HG02798 (cell line): ENCODE measurements around the gene SGMS1.

Experiments
- ATAC-seq: cut with Tn5 transposase; IDR thresholded peaks from one replicate; pipeline ENCODE4 v1.9.1; 2021; ENCODE audit warnings: mild to moderate bottlenecking; ENCODE audit not compliant: unreplicated experiment, poor library complexity

Gene SGMS1

GRCh38 chr10:50636618-50637579 lies 13.1 kb upstream of the SGMS1 start:
- ATAC-seq = peak; percentile 91

GRCh38 chr10:50635286-50635685 lies 11.5 kb upstream of the SGMS1 start:
- no peak for ATAC-seq

GRCh38 chr10:50634479-50634878 lies 10.7 kb upstream of the SGMS1 start:
- no peak for ATAC-seq

- no peak for ATAC-seq
These were observed 7.3 kb upstream of the SGMS1 start for GRCh38 chr10:50631052-50631451.

- ATAC-seq = no peak
These were observed 5.9 kb upstream of the SGMS1 start for GRCh38 chr10:50629495-50630122.

GRCh38 chr10:50627896-50628295 lies 4.1 kb upstream of the SGMS1 start:
- no peak for ATAC-seq

GRCh38 chr10:50627443-50627842 lies 3.7 kb upstream of the SGMS1 start:
- ATAC-seq = no peak

- ATAC-seq = no peak
These were observed 1.9 kb upstream of the SGMS1 start for GRCh38 chr10:50625649-50626132.

GRCh38 chr10:50624866-50625501 lies 1.2 kb upstream of the SGMS1 start:
- ATAC-seq = peak; percentile 56

GRCh38 chr10:50624413-50624865 lies 683 bp upstream of the SGMS1 start:
- ATAC-seq = peak; percentile 63

- peak; percentile 13 for ATAC-seq
These were observed 772 bp downstream of the SGMS1 start for GRCh38 chr10:50622706-50623662.

GRCh38 chr10:50621968-50622705 lies 1.6 kb downstream of the SGMS1 start:
- peak; percentile 30 for ATAC-seq

- ATAC-seq = no peak
These were observed 2.9 kb downstream of the SGMS1 start for GRCh38 chr10:50620899-50621298.

GRCh38 chr10:50619882-50620281 lies 3.9 kb downstream of the SGMS1 start:
- ATAC-seq = no peak

- ATAC-seq = no peak
These were observed 4.6 kb downstream of the SGMS1 start for GRCh38 chr10:50619166-50619565.

GRCh38 chr10:50618624-50619023 lies 5.1 kb downstream of the SGMS1 start:
- no peak for ATAC-seq

- no peak for ATAC-seq
These were observed 8.1 kb downstream of the SGMS1 start for GRCh38 chr10:50615658-50616057.

GRCh38 chr10:50614444-50615137 lies 9.2 kb downstream of the SGMS1 start:
- ATAC-seq = peak; percentile 62
